Left ventricle myocardium inferior (tissue), 1 donor: ENCODE results near the gene SMIM24. TPM values are rescaled to one million over a fixed set of nuclear protein-coding genes. Genes with fewer than 3 reads are reported as not detected.

Source experiments
- DNase-seq: peaks from one replicate; pipeline ENCODE4 v3.0.0-alpha.2; 2020
- H3K27ac ChIP-seq: fragments of 200-600 bp; replicated peaks from 2 replicates; pipeline ENCODE4 v1.8.0; 2021
- H3K27me3 ChIP-seq: fragments of 200-600 bp; 2 replicates; pipeline ENCODE4 v1.8.0; 2021; ENCODE audit warnings: low read depth
- H3K36me3 ChIP-seq: fragments of 200-600 bp; 2 replicates; pipeline ENCODE4 v1.8.0; 2021
- H3K4me1 ChIP-seq: fragments of 200-600 bp; 2 replicates; pipeline ENCODE4 v1.8.0; 2021
- H3K4me3 ChIP-seq: fragments of 200-600 bp; 2 replicates; pipeline ENCODE4 v1.8.0; 2021; ENCODE audit warnings: mild to moderate bottlenecking, moderate library complexity
- H3K9me3 ChIP-seq: fragments of 200-600 bp; replicated peaks from 2 replicates; pipeline ENCODE4 v1.8.0; 2021
- CTCF ChIP-seq: fragments of 200-600 bp; IDR thresholded peaks from 2 replicates; pipeline ENCODE4 v1.8.0; 2021; ENCODE audit warnings: antibody characterized with exemption, mild to moderate bottlenecking, borderline replicate concordance
- intact Hi-C: fragments of 100-400 bp; cut with micrococcal nuclease; formaldehyde crosslinking; loops from one replicate; pipeline ENCODE4 v1.11.0; 2022
- total RNA-seq: library from RNA; stranded (reverse); fragmentation: NEBNext Ultra II Directional; extraction: Animal tissue kit (Norgen Biotek cat#: 25700); gene quantifications from one replicate; pipeline ENCODE4 v1.2.1, GENCODE V29; 2021
- donor health status: DM: no; HTN: yes; CAD: no; lungs with severe emphysema.

SMIM24 gene
- total RNA-seq, 1 donor from 2014 or later: not detected

- H3K27me3 ChIP-seq: peaks cover 71% of the 10 kb centered on the region
- intact Hi-C loops: no loop called here
- H3K9me3 ChIP-seq: no peaks in the 10 kb centered on the region
- H3K36me3 ChIP-seq: no peaks in the 10 kb centered on the region
- peaks cover 4% of the 10 kb centered on the region for H3K4me1 ChIP-seq
- H3K4me3 ChIP-seq: no peak overlapping the region
- H3K27ac ChIP-seq: no peak overlapping the region
- no peak for TF ChIP-seq CTCF
- no peak for DNase-seq
Measured at GRCh38 chr19:3477506-3477905, 2.8 kb downstream of the SMIM24 start.

- H3K4me1 ChIP-seq: peaks cover 11% of the 10 kb centered on the region
- no peak overlapping the region for H3K4me3 ChIP-seq
- TF ChIP-seq CTCF: no peak
- no peak for DNase-seq
- H3K27ac ChIP-seq: no peak overlapping the region
- H3K36me3 ChIP-seq: no peaks in the 10 kb centered on the region
- intact Hi-C loops: no loop called here
- no peaks in the 10 kb centered on the region for H3K9me3 ChIP-seq
- H3K27me3 ChIP-seq: peaks cover 64% of the 10 kb centered on the region
Measured at GRCh38 chr19:3476830-3477229, 3.5 kb downstream of the SMIM24 start.

- H3K4me3 ChIP-seq: no peak overlapping the region
- intact Hi-C loops: no loop called here
- H3K27ac ChIP-seq: no peak overlapping the region
- no peaks in the 10 kb centered on the region for H3K36me3 ChIP-seq
- DNase-seq: no peak
- peaks cover 50% of the 10 kb centered on the region for H3K27me3 ChIP-seq
- H3K4me1 ChIP-seq: peaks cover 14% of the 10 kb centered on the region
- no peaks in the 10 kb centered on the region for H3K9me3 ChIP-seq
- TF ChIP-seq CTCF: no peak
Measured at GRCh38 chr19:3475449-3475848, 4.9 kb downstream of the SMIM24 start.

DNA sequence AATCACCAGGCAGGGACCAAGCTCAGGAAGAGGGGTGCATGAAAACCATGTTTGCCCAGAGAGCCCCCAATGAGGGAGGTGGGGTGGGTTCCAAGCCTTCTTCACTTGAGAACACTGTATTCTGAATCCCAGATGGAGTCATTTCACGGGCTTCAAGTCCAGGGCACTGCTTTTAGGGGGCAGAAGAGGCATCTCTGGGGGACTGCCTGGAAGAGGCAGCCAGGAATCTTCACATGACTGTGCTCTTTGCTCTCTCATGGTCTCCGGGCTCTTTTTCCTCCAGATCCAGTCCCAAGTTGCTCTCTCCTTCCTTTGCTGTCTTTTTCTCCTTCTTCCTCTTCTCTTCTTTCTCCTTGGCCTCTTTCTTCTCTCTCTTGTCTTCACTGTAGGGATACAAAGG is 5.7 kb downstream of the SMIM24 start:
- Histone ChIP-seq H3K27ac (no peak overlapping the region), H3K4me3 (no peak overlapping the region), H3K9me3 (no peaks in the 10 kb centered on the region), H3K27me3 (peaks cover 43% of the 10 kb centered on the region), H3K4me1 (peaks cover 16% of the 10 kb centered on the region), H3K36me3 (no peaks in the 10 kb centered on the region)
- no peak for TF ChIP-seq CTCF
- DNase-seq: no peak
- intact Hi-C loops: loop anchor here (5.0 kb wide), 1 partner anchor 147 kb away; no protein-coding TSS in a partner anchor

DNA sequence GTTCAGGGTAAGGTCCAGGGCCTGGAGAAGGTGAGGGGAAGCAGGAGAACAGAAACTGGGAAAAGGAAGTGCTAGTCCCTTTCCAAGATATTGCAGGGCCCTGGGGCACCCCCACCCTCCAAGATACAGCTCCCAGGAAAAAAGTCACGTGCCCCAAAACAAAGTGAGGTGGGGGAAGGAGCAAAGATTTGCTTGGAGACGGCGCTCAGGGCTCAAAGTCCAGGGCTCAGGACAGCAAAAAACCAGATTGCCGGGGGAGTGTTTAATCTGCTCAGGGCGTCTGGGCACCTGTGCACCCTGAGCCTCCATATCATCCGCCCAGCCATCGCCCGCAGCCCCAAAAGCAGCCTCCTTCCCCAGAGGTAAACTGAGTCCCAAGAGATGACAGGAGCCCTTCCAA is 6.3 kb downstream of the SMIM24 start:
- DNase-seq: no peak
- Histone ChIP-seq H3K27me3 (peaks cover 37% of the 10 kb centered on the region), H3K9me3 (no peaks in the 10 kb centered on the region), H3K27ac (no peak overlapping the region), H3K4me1 (peaks cover 22% of the 10 kb centered on the region), H3K36me3 (no peaks in the 10 kb centered on the region), H3K4me3 (no peak overlapping the region)
- intact Hi-C loops: loop anchor here (5.0 kb wide), 1 partner anchor 147 kb away; no protein-coding TSS in a partner anchor
- no peak for TF ChIP-seq CTCF
